ENCODE data around the gene UBA1.
"Not testable (repeated sequence)": the region's sequence is repeated elsewhere in the genome, so short reads cannot be mapped to it uniquely, and the experiment has no call there.

Gene UBA1

GRCh38 chrX:47232197-47232802 lies 38.7 kb downstream of the UBA1 start:
- no peak for DNase-seq

DNA sequence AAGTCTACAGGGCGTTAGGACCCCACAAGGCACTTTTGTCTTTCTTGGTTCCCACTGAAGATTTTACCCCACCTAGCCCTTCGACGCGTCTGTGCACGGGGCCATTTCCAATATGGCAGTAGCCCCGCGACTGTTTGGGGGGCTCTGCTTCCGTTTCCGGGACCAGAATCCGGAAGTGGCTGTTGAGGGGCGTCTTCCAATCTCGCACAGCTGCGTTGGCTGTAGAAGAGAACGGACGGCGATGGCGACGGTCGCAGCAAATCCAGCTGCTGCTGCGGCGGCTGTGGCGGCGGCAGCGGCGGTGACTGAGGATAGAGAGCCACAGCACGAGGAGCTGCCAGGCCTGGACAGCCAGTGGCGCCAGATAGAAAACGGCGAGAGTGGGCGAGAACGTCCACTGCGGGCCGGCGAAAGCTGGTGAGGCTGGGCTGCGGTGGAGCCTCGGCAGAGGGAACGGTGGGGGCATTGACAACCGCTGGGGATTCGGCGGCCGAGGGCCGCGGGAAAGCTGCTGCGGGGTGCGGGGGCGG lies 39.2 kb downstream of the UBA1 start, which contains the start of gene USP11:
Gene USP11, plus strand, starts transcription at position 207 of the 530 bp plus-strand sequence. Its CDS starts 35 bp downstream, at position 242.
- peak; percentile 31 for DNase-seq

- peak; percentile 84 for DNase-seq
Observed at GRCh38 chrX:47233333-47234113, 39.9 kb downstream of the UBA1 start.

- no peak for DNase-seq
Observed at GRCh38 chrX:47234583-47234982, 41.0 kb downstream of the UBA1 start.

DNA sequence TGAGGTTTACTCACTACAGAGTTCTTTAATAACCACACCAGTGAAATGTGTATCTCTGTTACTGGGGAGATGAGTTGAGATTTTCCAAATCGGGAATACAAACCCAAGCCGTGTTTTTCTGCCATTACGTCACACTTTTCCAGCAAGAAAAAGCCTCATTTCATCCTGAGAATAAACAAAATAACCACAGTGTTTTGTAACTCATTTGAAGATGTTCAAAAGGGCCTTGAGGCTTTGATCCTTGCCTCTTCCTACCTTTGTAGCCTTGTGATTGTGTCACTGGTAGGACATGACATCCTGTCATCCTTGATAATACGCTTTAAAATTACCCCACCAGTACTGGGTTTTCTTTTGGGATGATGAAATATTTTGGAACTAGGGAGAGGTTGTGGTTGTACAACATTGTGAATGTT lies 42.1 kb downstream of the UBA1 start:
- DNase-seq, result no peak

DNA sequence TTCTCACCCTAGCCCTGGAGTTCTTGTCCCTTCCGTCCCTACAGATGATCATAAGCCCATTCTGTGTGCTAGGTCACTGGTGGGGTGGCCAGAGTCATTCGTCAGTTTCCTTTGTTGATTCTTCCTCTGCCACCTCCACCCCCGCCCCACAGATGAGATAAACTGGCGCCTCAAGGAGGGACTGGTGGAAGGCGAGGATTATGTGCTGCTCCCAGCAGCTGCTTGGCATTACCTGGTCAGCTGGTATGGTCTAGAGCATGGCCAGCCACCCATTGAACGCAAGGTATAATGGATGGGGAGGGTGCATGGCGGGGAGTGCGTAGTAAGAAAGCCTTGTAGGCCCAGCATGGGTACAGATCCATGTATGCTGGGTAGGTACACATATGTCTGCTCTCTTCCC lies 45.6 kb downstream of the UBA1 start:
- DNase-seq, result no peak

DNA sequence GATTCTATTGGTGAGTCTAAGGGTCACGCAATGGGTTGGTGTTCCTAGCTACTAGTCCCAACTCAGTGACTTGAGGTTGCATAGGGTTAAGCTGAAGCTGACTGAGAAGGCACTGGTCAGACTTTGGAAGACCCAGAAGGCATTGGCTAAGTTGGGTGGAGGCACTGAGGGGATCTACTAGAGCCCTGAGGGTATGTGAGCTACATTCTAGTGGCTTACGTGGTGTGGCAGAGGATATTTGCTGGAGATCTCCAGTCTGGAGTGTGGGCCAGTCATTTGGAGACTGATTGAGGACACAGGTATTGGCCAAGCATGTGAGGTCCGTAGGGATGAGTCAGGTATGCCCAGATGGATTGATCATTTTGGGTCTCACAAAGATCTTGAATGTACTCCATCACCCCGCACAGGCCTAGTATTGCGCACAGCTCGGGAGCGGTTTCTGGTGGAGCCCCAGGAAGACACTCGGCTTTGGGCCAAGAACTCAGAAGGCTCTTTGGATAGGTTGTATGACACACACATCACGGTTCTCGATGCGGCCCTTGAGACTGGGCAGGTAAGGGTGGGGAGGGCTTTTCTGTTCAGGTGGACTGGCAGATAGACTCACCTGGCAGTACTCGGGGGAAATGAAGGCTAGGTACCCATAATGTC lies 46.4 kb downstream of the UBA1 start:
- DNase-seq, result no peak

DNA sequence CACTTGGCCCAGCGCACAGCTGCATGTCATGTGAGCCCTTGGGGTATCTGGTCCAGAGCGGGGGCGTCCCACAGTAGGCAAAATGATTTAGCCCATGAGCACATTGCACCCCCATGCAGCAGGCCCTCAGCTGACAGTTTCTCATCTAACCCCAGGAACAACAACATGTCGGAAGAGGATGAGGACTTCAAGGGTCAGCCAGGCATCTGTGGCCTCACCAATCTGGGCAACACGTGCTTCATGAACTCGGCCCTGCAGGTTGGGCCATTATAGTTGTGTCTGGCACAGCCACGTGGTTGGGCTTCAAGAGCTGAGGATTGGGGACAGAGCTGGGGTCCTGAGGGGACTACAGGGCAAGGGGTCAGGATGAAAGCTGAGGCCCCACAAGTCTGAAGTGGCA lies 47.0 kb downstream of the UBA1 start:
- DNase-seq, result no peak

GRCh38 chrX:47241201-47242011 lies 47.8 kb downstream of the UBA1 start:
- no peak for DNase-seq

DNA sequence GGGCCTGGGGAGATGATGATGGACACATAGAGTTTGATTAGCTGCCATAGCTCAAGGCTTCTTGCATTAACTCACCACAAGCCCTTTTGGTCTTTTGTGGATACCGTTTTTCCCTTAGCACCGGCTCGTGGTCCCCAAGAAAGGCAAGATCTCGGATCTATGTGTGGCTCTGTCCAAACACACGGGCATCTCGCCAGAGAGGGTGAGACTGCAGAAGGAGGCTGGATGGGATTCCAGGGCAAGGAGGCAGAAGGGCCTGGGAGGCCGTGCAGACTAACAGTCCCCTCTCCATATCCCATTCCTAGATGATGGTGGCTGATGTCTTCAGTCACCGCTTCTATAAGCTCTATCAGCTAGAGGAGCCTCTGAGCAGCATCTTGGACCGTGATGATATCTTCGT lies 48.7 kb downstream of the UBA1 start:
- no peak for DNase-seq

DNA sequence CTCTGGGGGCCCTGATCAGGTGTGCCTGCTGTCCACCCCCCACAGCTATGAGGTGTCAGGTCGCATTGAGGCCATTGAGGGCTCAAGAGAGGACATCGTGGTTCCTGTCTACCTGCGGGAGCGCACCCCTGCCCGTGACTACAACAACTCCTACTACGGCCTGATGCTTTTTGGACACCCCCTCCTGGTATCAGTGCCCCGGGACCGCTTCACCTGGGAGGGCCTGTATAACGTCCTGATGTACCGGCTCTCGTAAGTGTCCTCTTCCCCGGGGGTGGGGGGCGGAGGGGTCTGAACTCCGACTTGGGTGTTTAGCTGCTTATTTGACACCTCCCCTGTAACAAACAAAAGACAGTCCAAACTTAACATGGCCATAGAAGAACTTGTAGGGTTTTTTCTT lies 49.7 kb downstream of the UBA1 start:
- DNase-seq, result no peak

- no peak for DNase-seq
Observed at GRCh38 chrX:47244676-47245075, 51.0 kb downstream of the UBA1 start.

GRCh38 chrX:47245156-47245555 lies 51.5 kb downstream of the UBA1 start:
- DNase-seq, result no peak

GRCh38 chrX:47247206-47247998 lies 53.8 kb downstream of the UBA1 start:
- peak; percentile 8 for DNase-seq

- no peak for DNase-seq
Observed at GRCh38 chrX:47247999-47248320, 54.3 kb downstream of the UBA1 start.

DNA sequence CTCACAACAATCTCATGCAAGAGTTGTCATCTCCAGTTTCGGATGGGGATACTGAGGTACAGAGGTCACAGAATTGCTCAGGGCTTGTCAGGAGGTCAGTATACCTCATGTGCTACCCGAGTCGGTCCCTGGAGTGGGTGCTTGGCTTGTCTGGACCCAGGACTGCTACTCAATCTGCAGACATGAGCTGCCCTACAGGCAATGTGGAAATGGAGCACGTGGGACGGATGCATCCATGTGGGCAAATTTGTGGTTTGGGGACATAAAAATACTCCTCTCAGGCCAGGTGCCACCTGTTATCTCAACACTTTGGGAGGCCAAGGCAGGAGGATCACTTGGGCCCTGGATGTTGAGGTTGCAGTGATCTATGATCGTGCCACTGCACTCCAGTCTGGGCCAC lies 54.9 kb downstream of the UBA1 start:
- DNase-seq, result no peak

GRCh38 chrX:47250017-47250347 lies 56.4 kb downstream of the UBA1 start:
- no peak for DNase-seq

GRCh38 chrX:47257620-47258019 lies 64.0 kb downstream of the UBA1 start:
- DNase-seq, result not testable (repeated sequence)
